ENCODE results near the gene CFAP77. TPM values are rescaled to one million over a fixed set of nuclear protein-coding genes. Genes with fewer than 3 reads are reported as not detected.

The CFAP77 gene
- total RNA-seq: not detected
- polyA plus RNA-seq (2013, experiment 1 of 2): not detected
- polyA plus RNA-seq (2013, experiment 2 of 2): not detected
- 0 to 0.17 (median 0) reads per million in 172 experiments for total RNA-seq

DNA sequence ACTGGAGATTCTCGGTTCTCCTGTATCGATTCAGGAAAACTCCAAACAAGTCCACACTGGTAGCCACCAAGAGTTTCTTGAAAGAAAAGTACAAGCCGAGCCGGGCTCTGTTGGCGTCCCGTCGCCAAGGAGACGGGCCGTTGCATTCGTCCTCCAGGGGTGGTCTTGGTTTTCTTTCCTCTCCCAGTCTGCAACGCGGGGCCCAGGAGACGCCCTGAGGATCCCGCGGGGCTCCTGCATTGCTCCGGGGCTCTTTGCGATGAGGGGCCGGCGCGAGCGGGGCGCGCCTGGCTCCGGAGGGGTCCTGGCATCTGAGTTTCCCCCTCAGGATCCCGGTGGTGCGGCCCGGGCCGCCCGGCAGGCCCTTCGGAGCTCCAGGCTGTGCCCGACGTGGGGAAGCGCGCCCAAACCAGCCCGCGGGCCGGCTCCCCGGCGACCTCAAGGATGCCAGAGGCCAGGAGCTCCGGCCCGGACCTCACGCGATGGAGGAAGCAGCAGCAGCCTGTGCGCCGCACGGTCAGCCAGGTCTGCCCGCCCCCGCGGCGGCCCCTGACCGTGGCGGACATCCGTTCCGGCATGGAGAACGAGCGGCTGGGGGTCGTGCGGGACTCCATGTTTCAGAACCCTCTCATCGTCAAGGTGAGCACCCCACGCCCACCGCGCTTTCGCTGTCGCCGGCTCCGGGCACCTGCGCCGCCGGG lies at the start of gene CFAP77:
CFAP77 (plus strand) TSS at position 384 of the 701 bp plus-strand sequence; CDS start at position 445, 61 bp downstream.
- peak; percentile 33 for ATAC-seq (ENCODE audit: poor library complexity)
- Histone ChIP-seq H3K27me3 (ENCODE audit: control insufficient read depth in 1 of 2, insufficient read depth in 2 of 2, low read length in 2 of 2) (peaks cover 34 to 46% of the 10 kb centered on the region in 2 experiments), H3K27ac (ENCODE audit: low read depth in 1 of 2, low read length in 2 of 2) (no peak within 1 kb of the TSS), H3K4me1 (ENCODE audit: insufficient read depth, low read length) (peaks cover 52% of the 10 kb centered on the region), H3K9me3 (ENCODE audit: control insufficient read depth in 1 of 2, insufficient read depth in 1 of 2, low read length in 2 of 2) (no peaks in the 10 kb centered on the region), H3K4me3 (ENCODE audit: low read length) (peak within 1 kb of the TSS; percentile 33), H3K36me3 (ENCODE audit: insufficient read depth, low read length) (no peaks in the 10 kb centered on the region)
- DNase-seq: peak in 12 of 14 experiments; percentile 15 to 74 (median 35)
- ChIA-PET CTCF (no interaction called here), POLR2A (interaction anchor here (0.7 kb wide), 1 partner anchor 55 kb away, joined by 3 read pairs; the partner anchor contains the start of gene SETX)
- peaks cover 13% of the 10 kb centered on the region for H3K36me3 Mint-ChIP-seq (ENCODE audit: low read depth)
- TF ChIP-seq, protein P1, sequence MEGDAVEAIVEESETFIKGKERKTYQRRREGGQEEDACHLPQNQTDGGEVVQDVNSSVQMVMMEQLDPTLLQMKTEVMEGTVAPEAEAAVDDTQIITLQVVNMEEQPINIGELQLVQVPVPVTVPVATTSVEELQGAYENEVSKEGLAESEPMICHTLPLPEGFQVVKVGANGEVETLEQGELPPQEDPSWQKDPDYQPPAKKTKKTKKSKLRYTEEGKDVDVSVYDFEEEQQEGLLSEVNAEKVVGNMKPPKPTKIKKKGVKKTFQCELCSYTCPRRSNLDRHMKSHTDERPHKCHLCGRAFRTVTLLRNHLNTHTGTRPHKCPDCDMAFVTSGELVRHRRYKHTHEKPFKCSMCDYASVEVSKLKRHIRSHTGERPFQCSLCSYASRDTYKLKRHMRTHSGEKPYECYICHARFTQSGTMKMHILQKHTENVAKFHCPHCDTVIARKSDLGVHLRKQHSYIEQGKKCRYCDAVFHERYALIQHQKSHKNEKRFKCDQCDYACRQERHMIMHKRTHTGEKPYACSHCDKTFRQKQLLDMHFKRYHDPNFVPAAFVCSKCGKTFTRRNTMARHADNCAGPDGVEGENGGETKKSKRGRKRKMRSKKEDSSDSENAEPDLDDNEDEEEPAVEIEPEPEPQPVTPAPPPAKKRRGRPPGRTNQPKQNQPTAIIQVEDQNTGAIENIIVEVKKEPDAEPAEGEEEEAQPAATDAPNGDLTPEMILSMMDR (IDR thresholded peaks at IDR 0.05): no peak
- peak within 1 kb of the TSS; percentile 45 for H3K27ac Mint-ChIP-seq
- H3K27me3 Mint-ChIP-seq: peaks cover 49% of the 10 kb centered on the region
- intact Hi-C loops (cut with DNase I, micrococcal nuclease): loop anchor here (2.0 to 10.0 kb wide), 9 partner anchors 97 to 1285 kb away; partner anchors contain the start of genes BARHL1 (in 2 of the 2), GFI1B (in 1 of the 2), GTF3C4 (in 1 of the 2) and MED22 (in 1 of the 2)
- H3K4me3 Mint-ChIP-seq: peak within 1 kb of the TSS; percentile 68
- peaks cover 48% of the 10 kb centered on the region for H3K4me1 Mint-ChIP-seq (ENCODE audit: low read depth)
- H3K9me3 Mint-ChIP-seq: no peaks in the 10 kb centered on the region

DNA sequence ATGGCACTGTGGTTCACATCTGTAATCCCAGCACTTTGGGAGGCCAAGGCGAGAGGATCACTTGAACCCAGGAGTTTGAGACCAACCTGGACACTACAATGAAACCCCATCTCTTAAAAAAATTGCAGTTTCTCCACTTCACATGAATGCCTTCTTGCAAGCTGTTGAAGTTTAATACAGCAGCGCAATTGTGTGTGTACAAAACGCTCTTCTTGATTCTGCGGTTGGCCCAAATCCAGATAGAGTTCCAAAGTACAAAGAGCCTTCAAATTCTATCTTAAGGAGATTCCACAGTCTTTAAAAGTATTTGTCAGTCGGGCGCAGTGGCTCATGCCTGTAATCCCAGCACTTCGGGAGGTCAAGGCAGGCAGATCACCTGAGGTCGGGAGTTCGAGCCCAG lies 45.9 kb upstream of the CFAP77 start:
- Mint-ChIP-seq H3K9me3 (no peaks in the 10 kb centered on the region), H3K36me3 (ENCODE audit: low read depth) (no peaks in the 10 kb centered on the region), H3K4me1 (ENCODE audit: low read depth) (no peaks in the 10 kb centered on the region), H3K27me3 (no peaks in the 10 kb centered on the region), H3K4me3 (no peak overlapping the region), H3K27ac (no peak overlapping the region)
- Histone ChIP-seq H3K27ac (ENCODE audit: low read depth in 1 of 2, low read length in 2 of 2) (no peak overlapping the region), H3K4me1 (ENCODE audit: insufficient read depth, low read length) (no peaks in the 10 kb centered on the region), H3K36me3 (ENCODE audit: insufficient read depth, low read length) (no peaks in the 10 kb centered on the region), H3K27me3 (ENCODE audit: control insufficient read depth in 1 of 2, insufficient read depth in 2 of 2, low read length in 2 of 2) (no peaks in the 10 kb centered on the region), H3K9me3 (ENCODE audit: control insufficient read depth in 1 of 2, insufficient read depth in 1 of 2, low read length in 2 of 2) (no peaks in the 10 kb centered on the region), H3K4me3 (ENCODE audit: low read length) (no peak overlapping the region)
- POLR2A ChIA-PET: no interaction called here
- ATAC-seq (ENCODE audit: poor library complexity) (no peak), DNase-seq (no peak)
- CTCF ChIA-PET: no interaction called here
- TF ChIP-seq, protein P1 (IDR thresholded peaks at IDR 0.05): no peak
- intact Hi-C loops (cut with DNase I, micrococcal nuclease): no loop called here

DNA sequence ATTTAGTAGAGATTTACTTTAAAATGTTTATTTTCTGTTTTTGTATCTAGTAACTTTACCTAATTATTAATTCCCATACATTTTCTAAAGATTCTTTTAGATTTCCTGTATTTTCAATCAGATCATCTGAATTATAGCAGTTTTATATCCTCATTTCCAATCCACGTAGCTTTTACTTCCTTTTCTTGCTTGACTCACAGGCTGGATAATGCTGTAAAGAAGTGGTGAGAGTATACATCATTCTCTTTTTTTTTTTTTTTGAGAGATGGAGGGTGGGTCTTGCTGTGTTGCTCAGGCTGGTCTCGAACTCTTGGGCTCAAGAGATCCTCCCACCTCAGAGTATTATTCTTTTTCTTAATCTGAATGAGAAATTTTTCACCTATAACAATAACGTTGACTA lies 44.0 kb upstream of the CFAP77 start:
- Histone ChIP-seq H3K27ac (ENCODE audit: low read depth in 1 of 2, low read length in 2 of 2) (no peak overlapping the region), H3K4me3 (ENCODE audit: low read length) (no peak overlapping the region), H3K27me3 (ENCODE audit: control insufficient read depth in 1 of 2, insufficient read depth in 2 of 2, low read length in 2 of 2) (no peaks in the 10 kb centered on the region), H3K9me3 (ENCODE audit: control insufficient read depth in 1 of 2, insufficient read depth in 1 of 2, low read length in 2 of 2) (no peaks in the 10 kb centered on the region), H3K4me1 (ENCODE audit: insufficient read depth, low read length) (no peaks in the 10 kb centered on the region), H3K36me3 (ENCODE audit: insufficient read depth, low read length) (no peaks in the 10 kb centered on the region)
- ATAC-seq (ENCODE audit: poor library complexity) (no peak), DNase-seq (no peak)
- H3K36me3 Mint-ChIP-seq (ENCODE audit: low read depth): no peaks in the 10 kb centered on the region
- CTCF ChIA-PET: no interaction called here
- POLR2A ChIA-PET: no interaction called here
- H3K4me1 Mint-ChIP-seq (ENCODE audit: low read depth): no peaks in the 10 kb centered on the region
- H3K4me3 Mint-ChIP-seq: no peak overlapping the region
- no peaks in the 10 kb centered on the region for H3K27me3 Mint-ChIP-seq
- H3K9me3 Mint-ChIP-seq: no peaks in the 10 kb centered on the region
- intact Hi-C loops (cut with DNase I, micrococcal nuclease): no loop called here
- H3K27ac Mint-ChIP-seq: no peak overlapping the region
- TF ChIP-seq, protein P1 (IDR thresholded peaks at IDR 0.05): no peak
